NT2/D1 (cell line): ENCODE data around the gene FUNDC2.

ENCODE experiments used
- DNase-seq: peaks from one replicate; pipeline ENCODE4 v3.0.0-alpha.2; 2011; ENCODE audit warnings: low read depth, low spot score
- H3K27me3 ChIP-seq: 2 replicates; pipeline ENCODE4 v1.6.0; 2011; ENCODE audit warnings: mild to moderate bottlenecking; ENCODE audit not compliant: insufficient read length, insufficient read depth
- H3K36me3 ChIP-seq: 2 replicates; pipeline ENCODE4 v1.6.1; 2011; ENCODE audit warnings: mild to moderate bottlenecking, low read length, mixed read lengths; ENCODE audit not compliant: insufficient read depth, insufficient read length
- H3K4me1 ChIP-seq: 2 replicates; pipeline ENCODE4 v1.5.1; 2011; ENCODE audit not compliant: insufficient read depth, insufficient read length
- H3K4me3 ChIP-seq: 2 replicates; pipeline ENCODE4 v1.5.1; 2011; ENCODE audit warnings: low read depth; ENCODE audit not compliant: insufficient read length
- H3K9ac ChIP-seq: 2 replicates; pipeline ENCODE4 v1.6.0; 2011; ENCODE audit warnings: low read depth; ENCODE audit not compliant: insufficient read length
- H3K9me3 ChIP-seq: 2 replicates; pipeline ENCODE4 v1.5.1; 2011; ENCODE audit warnings: mild to moderate bottlenecking, low read length; ENCODE audit not compliant: insufficient read depth
- SUZ12 ChIP-seq: IDR thresholded peaks from 2 replicates; pipeline ENCODE4 v1.6.1; 2011; ENCODE audit not compliant: insufficient read length, insufficient read depth; ENCODE audit errors: extremely low read depth
- YY1 ChIP-seq: IDR thresholded peaks from 2 replicates; pipeline ENCODE4 v1.6.1; 2011; ENCODE audit not compliant: insufficient read length, insufficient read depth
- ZNF274 ChIP-seq: IDR thresholded peaks from 2 replicates; pipeline ENCODE4 v1.6.1; 2011; ENCODE audit warnings: mild to moderate bottlenecking, low read depth, low read length

FUNDC2 gene

GRCh38 chrX:155065035-155065734 lies 38.5 kb downstream of the FUNDC2 start:
- no peak for DNase-seq

GRCh38 chrX:155068165-155068564 lies 41.5 kb downstream of the FUNDC2 start:
- DNase-seq = no peak
- H3K4me3 ChIP-seq = no peak overlapping the region

More at GRCh38 chrX:155065035-155065734, 38.5 kb downstream of the FUNDC2 start:
- no peak overlapping the region for H3K9ac ChIP-seq
- H3K4me1 ChIP-seq = no peaks in the 10 kb centered on the region
- H3K27me3 ChIP-seq = no peaks in the 10 kb centered on the region
- TF ChIP-seq SUZ12 = no peak
- TF ChIP-seq ZNF274 = no peak
- no peak for TF ChIP-seq YY1
- H3K4me3 ChIP-seq = no peak overlapping the region
- H3K9me3 ChIP-seq = no peaks in the 10 kb centered on the region
- H3K36me3 ChIP-seq = no peaks in the 10 kb centered on the region

DNA sequence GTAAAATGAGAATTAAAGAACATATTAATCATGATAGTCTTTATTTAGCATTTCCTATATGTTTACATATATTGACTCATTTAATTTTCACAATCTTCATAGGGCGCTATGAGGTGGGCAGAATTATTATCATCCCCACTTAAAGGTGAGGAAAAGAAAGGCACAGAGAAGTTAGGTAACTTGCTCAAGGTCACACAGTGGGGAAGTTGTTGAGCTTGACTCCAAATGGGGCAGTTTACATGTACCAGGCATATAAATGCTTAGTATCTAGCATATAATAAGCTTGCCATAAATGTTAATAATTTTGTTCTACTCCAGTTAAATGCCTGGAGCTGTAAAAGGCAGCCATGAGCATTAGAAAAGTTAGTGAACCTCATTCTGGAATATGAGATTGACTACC lies 42.8 kb downstream of the FUNDC2 start:
- H3K4me3 ChIP-seq = no peak overlapping the region
- peaks cover 11% of the 10 kb centered on the region for H3K36me3 ChIP-seq
- H3K27me3 ChIP-seq = no peaks in the 10 kb centered on the region
- TF ChIP-seq ZNF274 = no peak
- no peak for TF ChIP-seq SUZ12
- TF ChIP-seq YY1 = no peak
- DNase-seq = no peak
- H3K9me3 ChIP-seq = no peaks in the 10 kb centered on the region
- H3K9ac ChIP-seq = no peak overlapping the region
- H3K4me1 ChIP-seq = no peaks in the 10 kb centered on the region

More at GRCh38 chrX:155068165-155068564, 41.5 kb downstream of the FUNDC2 start:
- H3K36me3 ChIP-seq = peaks cover 5% of the 10 kb centered on the region
- H3K4me1 ChIP-seq = no peaks in the 10 kb centered on the region
- TF ChIP-seq SUZ12 (no peak), ZNF274 (no peak), YY1 (no peak)
- H3K27me3 ChIP-seq = no peaks in the 10 kb centered on the region
- H3K9ac ChIP-seq = no peak overlapping the region
- H3K9me3 ChIP-seq = no peaks in the 10 kb centered on the region

DNA sequence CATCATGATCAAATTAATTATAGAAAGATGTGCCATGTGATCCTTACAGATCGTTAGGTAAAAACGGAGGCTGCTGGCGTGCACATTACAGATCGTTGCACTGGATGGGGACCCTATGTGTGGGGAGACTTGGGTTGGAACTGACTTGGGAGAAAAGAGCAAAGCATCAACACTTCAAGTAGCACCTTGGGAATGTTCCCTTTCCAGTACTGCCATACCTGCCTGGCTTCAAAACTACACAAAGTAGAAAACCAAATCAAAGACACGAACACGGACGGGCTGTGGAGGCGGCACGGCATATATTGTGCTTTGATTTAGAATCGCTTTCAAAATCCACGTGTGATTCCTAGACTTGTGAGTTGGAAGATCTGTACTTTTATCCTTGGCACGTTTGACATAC lies 43.4 kb downstream of the FUNDC2 start:
- H3K9ac ChIP-seq = peak overlapping the region; percentile 32
- H3K36me3 ChIP-seq = peaks cover 11% of the 10 kb centered on the region
- peak overlapping the region; percentile 39 for H3K4me3 ChIP-seq
- no peaks in the 10 kb centered on the region for H3K27me3 ChIP-seq
- H3K9me3 ChIP-seq = no peaks in the 10 kb centered on the region
- no peak for DNase-seq
- no peaks in the 10 kb centered on the region for H3K4me1 ChIP-seq
- TF ChIP-seq ZNF274 = no peak
- no peak for TF ChIP-seq SUZ12
- no peak for TF ChIP-seq YY1

- no peak for DNase-seq
- H3K9me3 ChIP-seq = no peaks in the 10 kb centered on the region
Measured at GRCh38 chrX:155070663-155070974, 44.0 kb downstream of the FUNDC2 start.

DNA sequence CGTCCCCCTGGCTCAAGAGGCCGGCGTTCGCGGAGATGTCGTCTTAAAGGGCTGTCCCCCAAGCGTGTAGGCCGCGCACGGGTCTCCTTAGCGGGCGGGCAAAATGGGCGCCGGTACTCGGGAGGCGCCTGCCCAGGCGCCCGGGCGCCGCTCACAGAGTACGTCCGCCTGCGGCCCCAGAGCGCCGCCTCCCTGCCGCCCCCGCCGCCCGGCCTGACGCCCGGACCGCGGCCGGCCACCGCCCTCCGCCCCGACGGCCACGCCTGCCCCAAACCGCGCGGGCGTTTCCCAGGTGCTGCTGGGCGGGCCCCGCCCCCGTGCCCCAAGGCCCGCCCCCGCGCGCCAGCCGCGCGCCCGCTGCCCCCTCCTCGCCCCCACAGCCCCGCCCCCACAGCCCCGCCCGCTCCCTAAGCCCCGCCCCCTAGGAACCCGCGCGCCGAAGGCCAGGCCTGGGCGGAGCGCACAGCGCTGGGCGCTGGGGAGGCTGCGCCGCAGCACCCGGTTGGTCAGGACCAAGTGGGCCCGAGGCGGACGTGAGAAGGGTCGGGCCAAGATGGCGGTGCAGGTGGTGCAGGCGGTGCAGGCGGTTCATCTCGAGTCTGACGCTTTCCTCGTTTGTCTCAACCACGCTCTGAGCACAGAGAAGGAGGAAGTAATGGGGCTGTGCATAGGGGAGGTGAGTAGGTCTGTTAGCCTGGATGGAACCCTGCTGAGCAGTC lies 44.5 kb downstream of the FUNDC2 start, which contains the start of the genes BRCC3, CMC4 and MTCP1:
Gene BRCC3 (plus strand): TSS at position 534 of the 719 bp plus-strand sequence. CDS start 20 bp downstream, at position 554.
Gene CMC4 (minus strand): TSS at position 162 of the 719 bp plus-strand sequence. CDS start 7,113 bp downstream, outside the sequence.
Gene MTCP1 (minus strand): TSS at position 162 of the 719 bp plus-strand sequence. CDS start 5,126 bp downstream, outside the sequence.
- DNase-seq = peak; percentile 42
- Histone ChIP-seq H3K36me3 (peaks cover 11% of the 10 kb centered on the region), H3K4me1 (no peaks in the 10 kb centered on the region), H3K9ac (peak within 1 kb of the TSS; percentile 91), H3K27me3 (no peaks in the 10 kb centered on the region), H3K9me3 (no peaks in the 10 kb centered on the region), H3K4me3 (peak within 1 kb of the TSS; percentile 73)
- TF ChIP-seq ZNF274 (no peak), SUZ12 (no peak), YY1 (no peak)

More at GRCh38 chrX:155070663-155070974, 44.0 kb downstream of the FUNDC2 start:
- TF ChIP-seq YY1 (no peak), SUZ12 (no peak), ZNF274 (no peak)
- Histone ChIP-seq H3K4me3 (peak overlapping the region; percentile 39), H3K36me3 (peaks cover 11% of the 10 kb centered on the region), H3K4me1 (no peaks in the 10 kb centered on the region), H3K9ac (peak overlapping the region; percentile 59), H3K27me3 (no peaks in the 10 kb centered on the region)

DNA sequence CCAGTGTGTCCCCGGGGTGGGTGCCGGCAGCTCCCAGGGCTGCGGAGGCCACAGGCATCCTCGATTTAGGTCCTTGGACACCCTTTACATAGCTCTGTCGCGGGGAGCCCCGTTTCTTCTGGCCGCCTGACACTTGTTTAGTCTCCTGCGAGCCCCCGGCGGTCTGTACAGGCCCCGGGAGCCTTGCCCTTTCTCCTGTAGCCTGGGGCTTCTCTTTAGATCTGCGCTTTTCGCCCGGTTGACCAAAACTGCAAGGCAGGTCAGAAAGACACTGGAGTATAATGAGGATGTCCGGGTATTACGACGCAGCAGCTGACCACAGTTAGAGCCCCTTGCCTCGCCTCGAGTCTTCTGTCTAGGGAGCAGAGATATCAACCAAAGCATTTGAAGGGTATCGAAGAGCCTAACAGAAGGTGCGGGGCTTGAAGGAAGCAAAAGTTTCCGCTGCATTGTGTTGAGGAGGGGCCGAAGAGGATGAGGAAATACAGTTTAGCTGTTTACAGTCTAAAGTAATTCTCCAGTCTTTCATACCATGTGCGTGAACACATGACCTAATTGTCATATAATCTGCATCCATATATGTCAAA lies 45.1 kb downstream of the FUNDC2 start:
- H3K9me3 ChIP-seq = no peaks in the 10 kb centered on the region
- DNase-seq = no peak
- peak overlapping the region; percentile 91 for H3K9ac ChIP-seq
- no peaks in the 10 kb centered on the region for H3K27me3 ChIP-seq
- TF ChIP-seq SUZ12 (no peak), ZNF274 (no peak), YY1 (no peak)
- H3K36me3 ChIP-seq = peaks cover 11% of the 10 kb centered on the region
- no peaks in the 10 kb centered on the region for H3K4me1 ChIP-seq
- peak overlapping the region; percentile 73 for H3K4me3 ChIP-seq
